HUES64 (cell line): ENCODE data around the gene ZIC2.

Experiments
- H3K27ac ChIP-seq: 2 replicates; pipeline ENCODE4 v1.7.0; 2013; ENCODE audit warnings: low read depth, low read length, inconsistent platforms
- H3K27me3 ChIP-seq: 2 replicates; pipeline ENCODE4 v1.6.1; 2013; ENCODE audit warnings: mild to moderate bottlenecking, low read length; ENCODE audit not compliant: insufficient read depth
- H3K36me3 ChIP-seq: 2 replicates; pipeline ENCODE4 v1.6.1; 2013; ENCODE audit warnings: mild to moderate bottlenecking, low read length; ENCODE audit not compliant: insufficient read depth
- H3K4me1 ChIP-seq: 2 replicates; pipeline ENCODE4 v1.6.1; 2013; ENCODE audit warnings: mild to moderate bottlenecking, low read length, moderate library complexity; ENCODE audit not compliant: insufficient read depth
- H3K4me3 ChIP-seq: 2 replicates; pipeline ENCODE4 v1.5.1; 2013; ENCODE audit warnings: mild to moderate bottlenecking, low read length, moderate library complexity
- H3K9ac ChIP-seq: 2 replicates; pipeline ENCODE4 v1.6.1; 2013; ENCODE audit warnings: mild to moderate bottlenecking, low read depth, low read length
- H3K9me3 ChIP-seq: 2 replicates; pipeline ENCODE4 v1.6.1; 2013; ENCODE audit warnings: low read depth, low read length; ENCODE audit not compliant: insufficient read depth
- WGBS: fragments of 150-250, 120-280 bp; methylation state at CpG from one replicate; pipeline ENCODE4 v1.1.7; 2013; ENCODE audit warnings: missing lambda C conversion rate; 5-methylcytosine and 5-hydroxymethylcytosine counted together

ZIC2 gene

GRCh38 chr13:99983499-99984401 is 2.2 kb downstream of the ZIC2 start:
- H3K9ac ChIP-seq = peak overlapping the region; percentile 89
- H3K36me3 ChIP-seq = peaks cover 40% of the 10 kb centered on the region
- H3K4me3 ChIP-seq = peak overlapping the region; percentile 98
- WGBS = under 1% methylated on average over 42 of the region's 42 CpGs
- peak overlapping the region; percentile 91 for H3K27ac ChIP-seq
- no peaks in the 10 kb centered on the region for H3K9me3 ChIP-seq
- H3K27me3 ChIP-seq = peaks cover 49% of the 10 kb centered on the region
- H3K4me1 ChIP-seq = peaks cover 32% of the 10 kb centered on the region

- peak overlapping the region; percentile 89 for H3K9ac ChIP-seq
- H3K27ac ChIP-seq = peak overlapping the region; percentile 91; the same call in 1 of the 2 replicates
- H3K36me3 ChIP-seq = peaks cover 40% of the 10 kb centered on the region
- WGBS = under 1% methylated on average over 44 of the region's 44 CpGs
- H3K4me3 ChIP-seq = peak overlapping the region; percentile 98
- H3K27me3 ChIP-seq = peaks cover 48% of the 10 kb centered on the region
- H3K4me1 ChIP-seq = peaks cover 36% of the 10 kb centered on the region
- H3K9me3 ChIP-seq = no peaks in the 10 kb centered on the region
These were observed 3.1 kb downstream of the ZIC2 start for GRCh38 chr13:99984461-99985240.

- H3K4me1 ChIP-seq = peaks cover 42% of the 10 kb centered on the region
- peaks cover 54% of the 10 kb centered on the region for H3K27me3 ChIP-seq
- H3K4me3 ChIP-seq = peak overlapping the region; percentile 98
- H3K9me3 ChIP-seq = no peaks in the 10 kb centered on the region
- H3K9ac ChIP-seq = peak overlapping the region; percentile 89
- peak overlapping the region; percentile 91; the same call in 1 of the 2 replicates for H3K27ac ChIP-seq
- H3K36me3 ChIP-seq = peaks cover 40% of the 10 kb centered on the region
- 1% methylated on average over 50 of the region's 55 CpGs for WGBS
These were observed 3.8 kb downstream of the ZIC2 start for GRCh38 chr13:99985241-99985874.

- H3K9me3 ChIP-seq = no peaks in the 10 kb centered on the region
- H3K36me3 ChIP-seq = peaks cover 40% of the 10 kb centered on the region
- H3K27me3 ChIP-seq = peaks cover 61% of the 10 kb centered on the region
- peak overlapping the region; percentile 61 for H3K4me3 ChIP-seq
- H3K4me1 ChIP-seq = peaks cover 42% of the 10 kb centered on the region
- 21% methylated on average over 4 of the region's 15 CpGs for WGBS
- H3K27ac ChIP-seq = no peak overlapping the region
- peak overlapping the region; percentile 56 for H3K9ac ChIP-seq
These were observed 4.4 kb downstream of the ZIC2 start for GRCh38 chr13:99985886-99986527.

- H3K9ac ChIP-seq = peak overlapping the region; percentile 56; the same call in 1 of the 2 replicates
- no peaks in the 10 kb centered on the region for H3K9me3 ChIP-seq
- peak overlapping the region; percentile 11; the same call in 1 of the 2 replicates for H3K27ac ChIP-seq
- H3K36me3 ChIP-seq = peaks cover 40% of the 10 kb centered on the region
- H3K27me3 ChIP-seq = peaks cover 68% of the 10 kb centered on the region
- H3K4me1 ChIP-seq = peaks cover 45% of the 10 kb centered on the region
- WGBS = 21% methylated on average over 8 of the region's 8 CpGs
- H3K4me3 ChIP-seq = peak overlapping the region; percentile 61
These were observed 5.2 kb downstream of the ZIC2 start for GRCh38 chr13:99986741-99987140.

GRCh38 chr13:99987154-99988019 is 5.8 kb downstream of the ZIC2 start:
- no peaks in the 10 kb centered on the region for H3K9me3 ChIP-seq
- 8% methylated on average over 17 of the region's 20 CpGs for WGBS
- H3K9ac ChIP-seq = peak overlapping the region; percentile 56
- H3K27ac ChIP-seq = peak overlapping the region; percentile 32; the same call in 1 of the 2 replicates
- peaks cover 75% of the 10 kb centered on the region for H3K27me3 ChIP-seq
- peaks cover 51% of the 10 kb centered on the region for H3K4me1 ChIP-seq
- peaks cover 40% of the 10 kb centered on the region for H3K36me3 ChIP-seq
- peak overlapping the region; percentile 61 for H3K4me3 ChIP-seq

GRCh38 chr13:99988529-99989275 is 7.1 kb downstream of the ZIC2 start:
- H3K36me3 ChIP-seq = peaks cover 27% of the 10 kb centered on the region
- peak overlapping the region; percentile 15; the same call in 1 of the 2 replicates for H3K27ac ChIP-seq
- H3K4me3 ChIP-seq = peak overlapping the region; percentile 61
- H3K4me1 ChIP-seq = peaks cover 64% of the 10 kb centered on the region
- peaks cover 76% of the 10 kb centered on the region for H3K27me3 ChIP-seq
- 4% methylated on average over 42 of the region's 43 CpGs for WGBS
- no peak overlapping the region for H3K9ac ChIP-seq
- H3K9me3 ChIP-seq = no peaks in the 10 kb centered on the region

GRCh38 chr13:99989276-99990125 is 7.9 kb downstream of the ZIC2 start:
- Histone ChIP-seq H3K9me3 (no peaks in the 10 kb centered on the region), H3K27me3 (peaks cover 83% of the 10 kb centered on the region), H3K36me3 (peaks cover 19% of the 10 kb centered on the region), H3K4me1 (peaks cover 72% of the 10 kb centered on the region), H3K27ac (no peak overlapping the region), H3K9ac (no peak overlapping the region; the same call in 1 of the 2 replicates), H3K4me3 (peak overlapping the region; percentile 61)
- WGBS = 10% methylated on average over 42 of the region's 42 CpGs
